Measurements from ENCODE around the gene SLC11A2. TPM values are rescaled to one million over a fixed set of nuclear protein-coding genes. Genes with fewer than 3 reads are reported as not detected.
A peak's percentile ranks its signal among the peaks of the same experiment; 100 is the strongest.

The SLC11A2 gene
- total RNA-seq, 1 donor from 2014 or later = 73.8 TPM

GRCh38 chr12:51011955-51012354, 14.2 kb downstream of the SLC11A2 start:
- Mint-ChIP-seq H3K9me3 (ENCODE audit: low read depth) (no peaks in the 10 kb centered on the region), H3K4me1 (ENCODE audit: low read depth) (peaks cover 4% of the 10 kb centered on the region), H3K36me3 (ENCODE audit: insufficient read depth) (peaks cover 6% of the 10 kb centered on the region), H3K4me3 (ENCODE audit: low read depth) (no peak overlapping the region), H3K27me3 (no peaks in the 10 kb centered on the region), H3K27ac (no peak overlapping the region)
- TF ChIP-seq CTCF (IDR thresholded peaks at IDR 0.05; ENCODE audit: unreplicated experiment) = no peak
- DNase-seq (ENCODE audit: low spot score, unreplicated experiment) = no peak

- H3K4me3 Mint-ChIP-seq (ENCODE audit: low read depth) = no peak overlapping the region
- peak overlapping the region; percentile 39 for H3K27ac Mint-ChIP-seq
- no peaks in the 10 kb centered on the region for H3K9me3 Mint-ChIP-seq (ENCODE audit: low read depth)
- DNase-seq (ENCODE audit: low spot score, unreplicated experiment) = no peak
- H3K4me1 Mint-ChIP-seq (ENCODE audit: low read depth) = peaks cover 19% of the 10 kb centered on the region
- no peaks in the 10 kb centered on the region for H3K27me3 Mint-ChIP-seq
- H3K36me3 Mint-ChIP-seq (ENCODE audit: insufficient read depth) = peaks cover 25% of the 10 kb centered on the region
- no peak for TF ChIP-seq CTCF (IDR thresholded peaks at IDR 0.05; ENCODE audit: unreplicated experiment)
Measured at GRCh38 chr12:51009056-51009440, 17.1 kb downstream of the SLC11A2 start.

GRCh38 chr12:51008329-51009055, 17.7 kb downstream of the SLC11A2 start:
- no peak for DNase-seq (ENCODE audit: low spot score, unreplicated experiment)
- no peak for TF ChIP-seq CTCF (IDR thresholded peaks at IDR 0.05; ENCODE audit: unreplicated experiment)
- H3K4me1 Mint-ChIP-seq (ENCODE audit: low read depth) = peaks cover 19% of the 10 kb centered on the region
- peaks cover 27% of the 10 kb centered on the region for H3K36me3 Mint-ChIP-seq (ENCODE audit: insufficient read depth)
- peak overlapping the region; percentile 39 for H3K27ac Mint-ChIP-seq
- H3K9me3 Mint-ChIP-seq (ENCODE audit: low read depth) = no peaks in the 10 kb centered on the region
- H3K4me3 Mint-ChIP-seq (ENCODE audit: low read depth) = no peak overlapping the region
- no peaks in the 10 kb centered on the region for H3K27me3 Mint-ChIP-seq

GRCh38 chr12:51005671-51006070, 20.5 kb downstream of the SLC11A2 start:
- Mint-ChIP-seq H3K36me3 (ENCODE audit: insufficient read depth) (peaks cover 28% of the 10 kb centered on the region), H3K27me3 (no peaks in the 10 kb centered on the region)
- DNase-seq (ENCODE audit: low spot score, unreplicated experiment) = no peak

GRCh38 chr12:51005030-51005429, 21.2 kb downstream of the SLC11A2 start:
- H3K4me1 Mint-ChIP-seq (ENCODE audit: low read depth) = peaks cover 16% of the 10 kb centered on the region

More at GRCh38 chr12:51005671-51006070, 20.5 kb downstream of the SLC11A2 start:
- Mint-ChIP-seq H3K4me3 (ENCODE audit: low read depth) (peak overlapping the region; percentile 29), H3K4me1 (ENCODE audit: low read depth) (peaks cover 16% of the 10 kb centered on the region), H3K27ac (peak overlapping the region; percentile 92), H3K9me3 (ENCODE audit: low read depth) (no peaks in the 10 kb centered on the region)
- no peak for TF ChIP-seq CTCF (IDR thresholded peaks at IDR 0.05; ENCODE audit: unreplicated experiment)

More at GRCh38 chr12:51005030-51005429, 21.2 kb downstream of the SLC11A2 start:
- Mint-ChIP-seq H3K27ac (peak overlapping the region; percentile 92), H3K4me3 (ENCODE audit: low read depth) (no peak overlapping the region), H3K9me3 (ENCODE audit: low read depth) (no peaks in the 10 kb centered on the region), H3K36me3 (ENCODE audit: insufficient read depth) (peaks cover 34% of the 10 kb centered on the region), H3K27me3 (no peaks in the 10 kb centered on the region)
- no peak for DNase-seq (ENCODE audit: low spot score, unreplicated experiment)
- no peak for TF ChIP-seq CTCF (IDR thresholded peaks at IDR 0.05; ENCODE audit: unreplicated experiment)

All from progenitor cell of endocrine pancreas (in vitro differentiated cells).